NK-92 (cell line): ENCODE measurements around the gene BMPR1B.

ENCODE experiments used
- DNase-seq: peaks from one replicate; lab custom pipeline; 2025; ENCODE audit not compliant: unreplicated experiment; lab: John Stamatoyannopoulos, UW

The BMPR1B gene

GRCh38 chr4:95084584-95084983, 326.8 kb downstream of the BMPR1B start:
- DNase-seq = no peak

- no peak for DNase-seq
Measured at GRCh38 chr4:95085124-95085833, 327.5 kb downstream of the BMPR1B start.

GRCh38 chr4:95086551-95086950, 328.8 kb downstream of the BMPR1B start:
- no peak for DNase-seq

GRCh38 chr4:95087657-95088455, 330.1 kb downstream of the BMPR1B start:
- no peak for DNase-seq

GRCh38 chr4:95091272-95091671, 333.5 kb downstream of the BMPR1B start:
- DNase-seq = no peak

GRCh38 chr4:95092766-95093165, 335.0 kb downstream of the BMPR1B start:
- DNase-seq = no peak

GRCh38 chr4:95093460-95093859, 335.7 kb downstream of the BMPR1B start:
- DNase-seq = no peak

GRCh38 chr4:95093936-95094929, 336.5 kb downstream of the BMPR1B start:
- no peak for DNase-seq

GRCh38 chr4:95095348-95095974, 337.7 kb downstream of the BMPR1B start:
- DNase-seq = no peak

GRCh38 chr4:95102162-95102790, 344.5 kb downstream of the BMPR1B start:
- DNase-seq = no peak

GRCh38 chr4:95105112-95105511, 347.4 kb downstream of the BMPR1B start:
- no peak for DNase-seq

- no peak for DNase-seq
Measured at GRCh38 chr4:95105983-95106382, 348.2 kb downstream of the BMPR1B start.

- no peak for DNase-seq
Measured at GRCh38 chr4:95106408-95106928, 348.7 kb downstream of the BMPR1B start.

- DNase-seq = no peak
Measured at GRCh38 chr4:95107004-95107403, 349.2 kb downstream of the BMPR1B start.

- no peak for DNase-seq
Measured at GRCh38 chr4:95107635-95108034, 349.9 kb downstream of the BMPR1B start.

- no peak for DNase-seq
Measured at GRCh38 chr4:95108883-95109421, 351.2 kb downstream of the BMPR1B start.

GRCh38 chr4:95114521-95114920, 356.8 kb downstream of the BMPR1B start:
- no peak for DNase-seq

- no peak for DNase-seq
Measured at GRCh38 chr4:95118497-95118896, 360.7 kb downstream of the BMPR1B start.

- DNase-seq = no peak
Measured at GRCh38 chr4:95120456-95120855, 362.7 kb downstream of the BMPR1B start.

GRCh38 chr4:95122001-95122400, 364.2 kb downstream of the BMPR1B start:
- DNase-seq = no peak
